GM19438 (cell line): ENCODE results near the gene TEX26.

Source experiments
- ATAC-seq: cut with Tn5 transposase; IDR thresholded peaks from one replicate; pipeline ENCODE4 v1.9.1; 2021; ENCODE audit warnings: low read depth; ENCODE audit not compliant: unreplicated experiment

The TEX26 gene

DNA sequence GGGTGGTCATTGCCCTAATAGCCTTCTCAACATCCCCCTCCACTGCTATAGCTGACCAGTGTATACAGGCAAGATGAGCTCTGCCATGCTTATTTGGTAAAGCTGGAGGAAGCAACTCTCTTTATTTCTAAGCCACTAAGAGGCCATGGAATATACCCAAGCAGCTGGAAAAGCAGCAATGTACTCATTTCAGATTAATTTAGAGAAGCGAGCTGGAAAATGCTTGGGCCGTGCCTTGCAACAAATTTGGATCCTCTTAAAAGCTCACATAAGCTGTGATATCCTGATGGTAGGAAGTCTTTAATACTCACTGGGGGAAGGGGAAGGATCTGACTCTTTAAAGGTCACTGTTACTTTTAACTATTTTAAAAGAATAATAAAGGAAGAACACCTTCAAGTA, 77.8 kb downstream of the TEX26 start:
- no peak for ATAC-seq

DNA sequence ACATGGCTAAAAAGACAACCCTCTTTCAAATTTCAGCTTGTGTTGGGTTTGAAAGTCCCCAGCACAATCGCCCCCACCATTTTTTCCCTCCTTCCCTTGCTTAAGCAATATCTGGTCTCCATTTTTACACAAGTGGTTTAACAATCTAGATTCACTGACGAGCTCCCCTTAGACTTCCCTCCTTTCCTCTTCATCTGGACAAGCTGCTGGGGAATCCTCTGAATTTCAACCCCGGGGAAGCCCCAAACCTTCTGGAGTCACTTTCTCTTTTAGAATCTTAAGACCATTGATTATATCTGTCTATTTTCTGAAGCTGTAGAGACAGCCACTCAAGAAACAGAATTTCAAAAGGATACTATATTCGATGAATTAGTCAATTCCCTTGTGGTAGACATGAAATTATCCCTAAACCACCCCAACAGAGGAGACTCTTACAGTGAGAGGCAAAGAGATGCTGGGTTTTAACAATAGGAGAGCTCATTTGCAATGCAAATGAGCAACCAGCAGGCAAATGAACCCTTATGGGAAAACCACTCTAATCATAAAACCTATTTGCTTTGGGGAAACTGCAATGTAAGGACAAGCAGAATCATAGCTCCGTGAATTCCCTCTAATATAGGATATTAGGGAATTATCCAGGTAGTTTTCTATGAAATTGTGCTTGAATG, 78.9 kb downstream of the TEX26 start:
- ATAC-seq: no peak

DNA sequence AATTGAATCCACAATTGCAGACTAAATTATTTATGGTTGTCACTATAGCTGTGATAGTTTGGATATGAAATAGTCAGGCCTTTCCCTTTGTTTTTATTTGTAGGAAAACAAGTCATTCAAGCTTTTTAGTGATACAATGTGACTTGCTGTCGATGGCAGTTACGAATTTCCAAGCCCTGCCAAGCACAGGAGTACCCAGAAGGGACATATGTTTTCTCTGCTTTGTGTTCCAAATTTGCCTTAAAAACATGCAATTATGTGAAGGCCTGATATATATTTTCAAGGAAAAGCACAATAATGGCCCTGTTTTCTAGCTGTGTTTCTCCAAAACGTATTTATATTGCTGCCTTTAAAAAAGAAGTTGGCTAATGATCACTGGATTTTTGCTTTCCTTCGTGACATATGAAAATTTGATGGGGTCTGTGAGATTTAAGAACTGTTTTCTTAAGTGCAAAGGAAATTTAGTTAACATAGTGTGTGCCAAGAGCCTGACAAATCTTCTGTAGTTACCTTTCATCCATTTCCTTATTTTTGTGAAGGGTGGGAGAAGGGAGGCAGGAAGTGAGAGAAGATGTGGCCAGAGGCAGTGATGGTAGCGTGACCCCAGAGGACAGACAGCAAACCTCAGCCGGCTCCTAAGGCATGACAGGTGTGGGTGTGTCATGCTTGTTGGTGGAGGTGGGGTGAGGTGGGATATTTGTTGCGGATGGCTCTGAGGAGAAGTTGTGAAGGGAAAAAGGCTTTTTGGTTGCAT, 79.6 kb downstream of the TEX26 start:
- peak; percentile 63 for ATAC-seq

DNA sequence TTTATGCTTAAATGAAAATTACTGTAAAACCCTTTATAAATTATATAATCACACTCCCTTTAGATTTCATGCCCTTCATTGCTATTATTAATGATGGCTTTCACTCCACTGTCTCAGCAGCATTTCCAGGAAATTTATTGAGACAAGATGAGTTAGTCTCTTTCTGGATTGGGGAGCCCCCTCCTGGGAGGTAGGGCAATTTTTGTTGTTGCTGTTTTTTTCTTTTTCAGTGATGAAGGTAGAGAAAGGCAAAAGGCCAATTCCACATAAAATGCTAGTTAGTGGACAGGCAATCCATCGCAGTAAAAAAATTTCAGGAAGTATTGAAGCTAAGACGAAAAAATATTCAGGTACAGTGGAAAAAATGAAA, 80.2 kb downstream of the TEX26 start:
- no peak for ATAC-seq

DNA sequence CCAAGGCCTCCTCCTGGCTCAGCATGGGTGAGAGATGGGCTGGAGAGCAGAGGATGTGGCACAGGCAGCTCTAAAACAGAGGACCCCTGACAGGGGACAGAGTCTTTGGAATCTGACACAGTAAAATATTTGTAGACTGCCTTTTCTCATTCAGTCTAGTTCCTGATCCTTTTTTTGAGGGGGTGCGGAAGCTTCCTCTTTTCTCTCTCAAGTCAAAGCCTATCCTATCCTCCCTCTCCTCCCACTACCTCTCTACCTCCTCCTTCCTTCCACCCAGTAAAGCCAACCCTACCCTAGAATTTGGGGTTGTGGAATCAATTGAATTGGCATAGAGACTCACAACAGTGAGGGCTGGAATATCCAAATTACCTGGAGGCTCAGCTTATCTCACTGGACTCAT, 82.0 kb downstream of the TEX26 start:
- no peak for ATAC-seq

DNA sequence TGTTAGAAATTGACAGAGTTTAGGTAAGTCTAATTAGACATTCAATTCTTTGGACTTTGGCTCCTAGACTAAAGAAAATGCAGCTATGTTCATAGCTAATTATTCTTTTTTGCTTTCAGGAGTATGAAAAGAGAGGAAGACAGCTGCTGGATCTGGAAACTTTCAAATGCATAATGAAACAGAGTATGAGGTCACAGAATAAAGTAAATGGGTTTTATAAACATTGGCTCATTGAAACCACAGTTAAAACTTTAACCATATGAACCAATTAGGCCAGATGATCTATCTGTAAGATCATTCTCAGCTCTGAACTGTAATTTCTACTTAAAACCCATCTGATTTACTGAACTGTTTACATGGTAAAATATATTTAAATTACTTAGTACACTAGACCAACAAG, 82.7 kb downstream of the TEX26 start:
- ATAC-seq: no peak

DNA sequence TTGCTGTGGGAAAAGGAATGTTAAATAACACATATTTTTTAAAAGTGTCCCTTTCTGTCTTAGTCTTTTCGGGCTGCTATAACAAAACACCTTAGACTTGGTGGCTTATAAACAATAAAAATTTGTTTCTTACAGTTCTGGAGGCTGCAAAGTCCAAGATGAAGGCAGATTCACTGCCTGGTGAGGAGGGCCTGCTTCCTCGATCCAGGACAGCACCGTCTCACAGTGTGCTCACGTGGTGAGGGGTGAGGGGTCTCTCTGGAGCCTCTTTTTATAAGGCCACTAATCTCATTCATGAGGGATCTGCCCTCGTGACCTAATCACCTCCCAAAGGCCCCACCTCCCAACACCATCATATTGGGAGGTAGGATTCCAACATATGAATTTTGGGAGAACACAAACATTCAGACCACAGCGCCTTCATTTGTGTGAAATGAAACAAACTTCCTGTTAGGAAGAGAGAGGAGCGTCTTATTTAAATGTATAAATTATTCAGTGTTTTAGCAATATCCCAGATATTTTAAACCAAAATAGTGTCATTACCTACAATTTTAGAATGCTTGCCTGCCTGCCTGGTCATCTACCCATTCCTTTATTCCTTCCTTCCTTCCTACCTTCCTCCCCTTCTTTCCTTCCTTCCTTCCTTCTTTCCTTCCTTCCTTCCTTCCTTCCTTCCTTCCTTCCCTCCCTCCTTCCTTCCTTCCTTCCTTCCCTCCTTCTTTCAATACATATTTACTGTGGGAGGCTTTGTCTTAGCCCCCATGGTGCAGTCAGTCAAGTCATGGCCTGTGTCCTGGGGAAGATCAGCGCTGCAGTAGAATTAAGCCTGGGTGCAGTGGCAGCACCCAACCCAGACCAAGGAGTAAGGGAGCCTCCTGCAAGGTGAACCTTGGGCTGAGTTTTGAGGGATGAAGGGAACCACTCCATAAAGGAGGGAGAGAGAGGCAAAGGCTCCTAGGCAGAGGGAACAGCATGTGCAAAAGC, 84.2 kb downstream of the TEX26 start:
- ATAC-seq: no peak

DNA sequence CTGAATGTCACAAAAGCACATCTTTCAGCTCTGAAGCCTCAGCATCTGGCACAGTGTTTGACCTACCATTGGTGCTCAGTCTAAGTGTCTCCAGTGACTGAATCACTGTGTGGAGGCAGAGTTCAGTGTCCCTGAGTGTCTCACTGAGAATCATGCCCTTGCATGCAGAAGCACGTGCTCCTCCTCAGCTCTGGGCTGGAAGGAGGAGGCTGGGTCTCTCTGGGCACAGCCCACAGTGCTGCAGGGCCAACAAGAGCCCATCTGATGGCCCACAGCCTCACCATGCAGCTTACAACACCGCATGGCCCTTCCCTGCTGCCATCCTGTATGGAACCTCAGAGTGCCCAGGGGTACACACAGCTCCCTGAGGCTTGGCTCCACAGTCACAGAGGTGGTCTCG, 86.1 kb downstream of the TEX26 start:
- no peak for ATAC-seq

DNA sequence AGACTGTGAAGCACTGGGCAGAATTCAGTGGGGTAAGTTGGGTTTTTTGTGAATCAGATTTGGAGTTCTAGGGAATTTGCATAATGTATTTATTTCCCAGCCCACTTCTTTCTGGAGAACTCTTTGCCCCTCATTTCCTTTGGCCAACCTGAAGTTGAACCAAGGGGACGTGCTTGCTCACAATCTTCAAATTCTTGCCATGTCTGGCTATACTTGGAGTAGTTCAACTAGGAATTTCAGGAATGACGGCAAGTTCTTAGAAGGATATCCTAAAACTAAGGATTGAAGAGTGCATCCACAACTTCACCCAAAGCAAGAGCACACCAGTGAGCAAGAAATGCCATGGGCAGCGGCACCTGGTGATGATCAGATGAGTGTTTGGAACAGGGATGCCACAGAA, 88.5 kb downstream of the TEX26 start:
- no peak for ATAC-seq

DNA sequence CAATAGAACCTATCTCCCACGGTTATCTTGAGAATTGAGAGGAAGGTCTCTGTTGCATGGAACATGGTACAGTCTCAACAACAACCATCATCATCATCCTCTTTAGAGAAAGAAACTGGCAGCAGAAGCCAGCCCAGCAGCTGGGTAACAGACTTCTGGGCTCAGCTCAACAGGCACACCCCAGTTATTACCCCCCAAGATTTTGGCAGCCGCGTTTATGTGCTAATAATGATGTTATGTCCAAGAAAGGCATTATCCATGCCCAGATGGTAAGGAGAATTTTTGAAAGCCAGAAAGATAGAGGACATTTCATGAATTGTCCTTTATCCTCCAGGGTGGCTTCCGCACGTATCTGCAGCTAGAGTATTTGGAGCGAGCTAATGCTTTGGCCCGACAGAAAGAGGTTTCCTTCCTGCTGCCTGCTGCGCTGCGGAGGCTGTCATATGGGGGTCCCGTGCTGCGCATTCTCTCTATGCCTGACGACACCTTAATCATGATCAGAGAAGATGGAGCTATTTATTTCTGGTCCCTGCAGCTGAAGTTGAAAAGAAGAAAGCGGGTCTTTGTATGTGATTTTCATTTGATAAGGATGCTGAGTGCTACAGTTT, 89.9 kb downstream of the TEX26 start:
- no peak for ATAC-seq

DNA sequence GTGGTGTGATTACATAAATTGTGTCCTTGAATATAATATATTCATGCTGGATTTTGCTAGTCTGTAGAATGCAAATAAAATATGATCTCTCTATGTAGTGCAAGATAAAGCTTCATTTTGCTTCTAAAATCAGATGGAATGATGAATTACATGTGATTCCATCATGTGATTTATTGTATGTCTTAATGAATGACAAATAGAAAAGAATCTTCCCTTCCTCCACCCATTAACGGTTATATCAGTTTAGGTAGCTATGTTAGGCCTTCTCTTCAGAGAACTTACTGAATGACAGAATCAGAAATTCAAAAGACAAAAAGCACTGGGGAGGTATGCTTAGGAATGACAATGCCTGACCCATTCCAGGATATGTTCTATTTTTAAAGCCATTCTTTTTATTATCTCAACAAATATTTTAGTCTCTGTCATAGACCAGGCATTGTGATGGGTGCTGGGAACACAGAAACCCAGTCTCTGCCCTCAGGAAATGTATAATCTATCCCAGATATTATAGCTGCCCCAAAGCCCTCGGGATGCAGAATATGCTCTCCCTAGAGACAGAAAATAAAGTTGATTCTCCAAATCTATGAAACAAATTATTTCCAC, 90.6 kb downstream of the TEX26 start:
- ATAC-seq: no peak
